HEK293 (cell line): ENCODE results near the gene MAGEF1.

Experiments used
- CTCF ChIA-PET: fragments of 350-600 bp; formaldehyde crosslinking; extraction: SDS; loops from one replicate; lab custom pipeline; 2021; ENCODE audit warnings: antibody characterized with exemption; lab: Yijun Ruan, JAX
- POLR2A ChIA-PET: fragments of 300-600 bp; formaldehyde crosslinking; extraction: SDS; loops from one replicate; lab custom pipeline; 2020; ENCODE audit warnings: antibody characterized with exemption, inconsistent platforms; lab: Yijun Ruan, JAX
- H3K27ac ChIP-seq: fragments of 200-500 bp; sonication (Bioruptor generic); 2 replicates; pipeline ENCODE4 v1.5.1; 2014; ENCODE audit warnings: low read depth, low read length, control low read depth, inconsistent platforms; ENCODE audit errors: extremely low read depth
- H3K36me3 ChIP-seq, 2 experiments: fragments of 200-500 bp in 1 of 2; sonication (Bioruptor generic) in 1 of 2; 1 replicate in 1 of 2; 2 replicates in 1 of 2; pipeline ENCODE4 v1.5.1; 2014 to 2017; ENCODE audit warnings: inconsistent platforms in 2 of 2, low read length in 2 of 2; ENCODE audit not compliant: control insufficient read depth in 2 of 2, insufficient read depth in 1 of 2
- H3K4me1 ChIP-seq: fragments of 200-500 bp; sonication (Bioruptor generic); 2 replicates; pipeline ENCODE4 v1.5.1; 2014; ENCODE audit warnings: mild to moderate bottlenecking, low read length, inconsistent platforms; ENCODE audit not compliant: control insufficient read depth, insufficient read depth
- H3K4me3 ChIP-seq: 2 replicates; pipeline ENCODE4 v1.5.1; 2011; ENCODE audit warnings: low read depth, mild to moderate bottlenecking, control low read depth, low read length, moderate library complexity
- H3K9me3 ChIP-seq: fragments of 200-500 bp; sonication (Bioruptor generic); 2 replicates; pipeline ENCODE4 v1.5.1; 2014; ENCODE audit warnings: low read depth, low read length, inconsistent platforms; ENCODE audit not compliant: control insufficient read depth, insufficient read depth
- BCL11A ChIP-seq: fragments of 450-650 bp; formaldehyde crosslinking; IDR thresholded peaks from 2 replicates; pipeline ENCODE4 v1.5.1; 2016; ENCODE audit warnings: low read depth, missing biosample characterization, missing genetic modification characterization
- FEZF1 ChIP-seq: fragments of 450-650 bp; formaldehyde crosslinking; IDR thresholded peaks from 2 replicates; pipeline ENCODE4 v1.5.1; 2016; ENCODE audit warnings: missing biosample characterization, missing genetic modification characterization
- KLF7 ChIP-seq: fragments of 450-650 bp; formaldehyde crosslinking; IDR thresholded peaks from 2 replicates; pipeline ENCODE4 v1.5.1; 2016; ENCODE audit warnings: missing biosample characterization, missing genetic modification characterization, borderline replicate concordance
- KLF9 ChIP-seq: fragments of 450-650 bp; formaldehyde crosslinking; IDR thresholded peaks from 2 replicates; pipeline ENCODE4 v1.5.1; 2016; ENCODE audit warnings: missing biosample characterization, missing genetic modification characterization, low read depth
- MEIS1 ChIP-seq: sonication (generic); formaldehyde crosslinking; IDR thresholded peaks from 2 replicates; pipeline ENCODE4 v1.8.1; 2022; ENCODE audit warnings: missing genetic modification reagents, mild to moderate bottlenecking, borderline replicate concordance
- MZF1 ChIP-seq: fragments of 450-650 bp; formaldehyde crosslinking; IDR thresholded peaks from 2 replicates; pipeline ENCODE4 v1.5.1; 2017; ENCODE audit warnings: missing biosample characterization, missing genetic modification characterization, borderline replicate concordance
- PRDM1 ChIP-seq: fragments of 450-650 bp; formaldehyde crosslinking; IDR thresholded peaks from 2 replicates; pipeline ENCODE4; 2016; ENCODE audit warnings: missing biosample characterization, missing genetic modification characterization
- SP3 ChIP-seq: fragments of 450-650 bp; formaldehyde crosslinking; IDR thresholded peaks from 2 replicates; pipeline ENCODE4 v1.5.1; 2016; ENCODE audit warnings: missing biosample characterization, missing genetic modification characterization
- ZBTB1 ChIP-seq: fragments of 450-650 bp; formaldehyde crosslinking; IDR thresholded peaks from 2 replicates; pipeline ENCODE4 v1.5.1; 2016; ENCODE audit warnings: missing biosample characterization, missing genetic modification characterization
- ZBTB10 ChIP-seq: fragments of 450-650 bp; formaldehyde crosslinking; IDR thresholded peaks from 2 replicates; pipeline ENCODE4 v1.5.1; 2016; ENCODE audit warnings: missing biosample characterization, missing genetic modification characterization
- ZBTB17 ChIP-seq: fragments of 450-650 bp; formaldehyde crosslinking; IDR thresholded peaks from 2 replicates; pipeline ENCODE4 v1.5.1; 2016; ENCODE audit warnings: missing biosample characterization, missing genetic modification characterization
- ZBTB26 ChIP-seq: fragments of 450-650 bp; formaldehyde crosslinking; optimal IDR thresholded peaks from 2 replicates; pipeline ENCODE3; 2016; ENCODE audit warnings: missing biosample characterization, mild to moderate bottlenecking, missing genetic modification characterization
- ZBTB6 ChIP-seq: fragments of 450-650 bp; formaldehyde crosslinking; IDR thresholded peaks from 2 replicates; pipeline ENCODE4 v1.5.1; 2017; ENCODE audit warnings: missing biosample characterization, missing genetic modification characterization
- ZEB2 ChIP-seq: fragments of 450-650 bp; formaldehyde crosslinking; IDR thresholded peaks from 2 replicates; pipeline ENCODE4 v1.5.1; 2016; ENCODE audit warnings: missing biosample characterization, missing genetic modification characterization
- ZFP41 ChIP-seq: fragments of 450-650 bp; formaldehyde crosslinking; IDR thresholded peaks from 2 replicates; pipeline ENCODE4 v1.5.1; 2016; ENCODE audit warnings: missing biosample characterization, missing genetic modification characterization, borderline replicate concordance
- ZIC2 ChIP-seq: fragments of 450-650 bp; formaldehyde crosslinking; IDR thresholded peaks from 2 replicates; pipeline ENCODE4 v1.5.1; 2016; ENCODE audit warnings: missing biosample characterization, missing genetic modification characterization
- ZNF114 ChIP-seq: fragments of 450-650 bp; formaldehyde crosslinking; IDR thresholded peaks from 2 replicates; pipeline ENCODE4 v1.5.0; 2017; ENCODE audit warnings: missing biosample characterization, missing genetic modification characterization
- ZNF24 ChIP-seq: fragments of 450-650 bp; formaldehyde crosslinking; IDR thresholded peaks from 2 replicates; pipeline ENCODE4 v1.5.1; 2016; ENCODE audit warnings: missing biosample characterization, missing genetic modification characterization
- ZNF37A ChIP-seq: fragments of 450-650 bp; IDR thresholded peaks from 2 replicates; pipeline ENCODE4 v1.5.1; 2018; ENCODE audit warnings: missing biosample characterization, missing genetic modification characterization
- ZNF529 ChIP-seq: fragments of 450-650 bp; formaldehyde crosslinking; IDR thresholded peaks from 2 replicates; pipeline ENCODE4 v1.5.1; 2017; ENCODE audit warnings: missing genetic modification characterization, missing biosample characterization; ENCODE audit not compliant: insufficient replicate concordance
- ZNF548 ChIP-seq: fragments of 450-650 bp; formaldehyde crosslinking; IDR thresholded peaks from 2 replicates; pipeline ENCODE4 v1.5.1; 2016; ENCODE audit warnings: missing biosample characterization, missing genetic modification characterization
- ZNF549 ChIP-seq: fragments of 450-650 bp; IDR thresholded peaks from 2 replicates; pipeline ENCODE4 v1.5.1; 2018; ENCODE audit warnings: missing biosample characterization, missing genetic modification characterization, mild to moderate bottlenecking, inconsistent platforms, moderate library complexity
- ZNF596 ChIP-seq: fragments of 450-650 bp; IDR thresholded peaks from 2 replicates; pipeline ENCODE4 v1.5.0; 2018; ENCODE audit warnings: missing biosample characterization, mild to moderate bottlenecking, missing genetic modification characterization, moderate library complexity
- ZNF658 ChIP-seq: fragments of 450-650 bp; formaldehyde crosslinking; IDR thresholded peaks from 2 replicates; pipeline ENCODE4; 2016; ENCODE audit warnings: missing biosample characterization, missing genetic modification characterization
- ZNF701 ChIP-seq: fragments of 450-650 bp; formaldehyde crosslinking; IDR thresholded peaks from 2 replicates; pipeline ENCODE4 v1.5.1; 2016; ENCODE audit warnings: missing biosample characterization, missing genetic modification characterization
- ZNF747 ChIP-seq: fragments of 450-650 bp; formaldehyde crosslinking; IDR thresholded peaks from 2 replicates; pipeline ENCODE4 v1.5.1; 2016; ENCODE audit warnings: missing biosample characterization, missing genetic modification characterization
- ZNF768 ChIP-seq: fragments of 450-650 bp; formaldehyde crosslinking; IDR thresholded peaks from 2 replicates; pipeline ENCODE4 v1.5.1; 2018; ENCODE audit warnings: missing biosample characterization, mild to moderate bottlenecking, missing genetic modification characterization
- ZNF785 ChIP-seq: fragments of 450-650 bp; formaldehyde crosslinking; IDR thresholded peaks from 2 replicates; pipeline ENCODE4 v1.5.1; 2016; ENCODE audit warnings: missing biosample characterization, missing genetic modification characterization
- ZNF830 ChIP-seq: fragments of 450-650 bp; IDR thresholded peaks from 2 replicates; pipeline ENCODE4 v1.5.0; 2018; ENCODE audit warnings: missing biosample characterization, missing genetic modification characterization, low read depth, mild to moderate bottlenecking, moderate library complexity
- TF ChIP-seq, protein P1 (sequence below): fragments of 450-650 bp; IDR thresholded peaks from 2 replicates; pipeline ENCODE4 v1.5.1; 2018; ENCODE audit warnings: missing biosample characterization, missing genetic modification characterization

MAGEF1 gene

DNA sequence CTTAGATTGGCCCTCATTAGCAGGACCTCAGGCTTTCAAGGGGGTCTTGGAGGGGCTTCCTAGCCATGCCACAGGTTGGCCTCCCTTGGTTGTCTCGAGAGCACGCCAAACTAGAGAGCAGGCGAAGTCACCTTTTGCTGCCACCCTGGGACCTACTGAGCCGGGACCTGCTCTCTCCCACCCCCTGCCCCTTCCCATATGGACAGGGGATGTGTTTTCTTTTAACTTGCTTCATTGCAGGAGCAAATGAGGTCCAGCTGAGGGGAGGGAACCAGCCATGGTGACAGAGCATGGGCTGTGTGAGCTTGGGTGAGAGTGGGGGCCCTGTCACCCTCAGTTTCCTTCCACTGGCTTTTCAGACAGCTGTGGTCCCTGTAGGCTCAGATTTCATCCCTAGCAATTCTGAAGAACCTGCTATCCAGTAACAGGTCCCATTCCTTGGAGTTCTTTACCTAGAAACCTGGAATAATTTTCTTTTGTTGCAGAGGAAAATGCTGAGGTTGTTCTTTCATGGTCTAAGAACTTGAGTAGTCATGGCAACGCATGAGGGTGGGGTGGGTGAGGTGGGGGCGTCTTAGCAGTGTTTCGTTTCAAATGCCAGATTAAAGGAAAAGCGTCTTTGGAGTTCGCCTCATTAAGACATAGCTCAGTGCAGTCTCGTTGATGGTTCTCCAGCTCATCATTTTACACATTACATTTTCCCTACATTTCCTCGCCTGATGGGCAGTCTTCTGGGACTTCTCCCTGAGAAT lies 20.1 kb upstream of the MAGEF1 start:
- no peak overlapping the region for H3K4me3 ChIP-seq
- ChIA-PET CTCF (interaction anchor here (1.1 kb wide), 1 partner anchor 171 kb away, joined by 4 read pairs; the partner anchor contains the start of gene EPHB3), POLR2A (interaction anchor here (1.0 kb wide), 1 partner anchor 26 kb away, joined by 3 read pairs; no protein-coding TSS in a partner anchor)
- H3K4me1 ChIP-seq: no peaks in the 10 kb centered on the region
- no peak overlapping the region for H3K27ac ChIP-seq
- no peak for TF ChIP-seq ZBTB17 (tag by site-specific recombination)
- no peak for TF ChIP-seq ZNF701
- TF ChIP-seq ZNF768 (tag by site-specific recombination): no peak
- no peak for TF ChIP-seq ZNF37A (tag by site-specific recombination)
- no peak for TF ChIP-seq ZNF747 (tag by site-specific recombination)
- TF ChIP-seq, protein P1, sequence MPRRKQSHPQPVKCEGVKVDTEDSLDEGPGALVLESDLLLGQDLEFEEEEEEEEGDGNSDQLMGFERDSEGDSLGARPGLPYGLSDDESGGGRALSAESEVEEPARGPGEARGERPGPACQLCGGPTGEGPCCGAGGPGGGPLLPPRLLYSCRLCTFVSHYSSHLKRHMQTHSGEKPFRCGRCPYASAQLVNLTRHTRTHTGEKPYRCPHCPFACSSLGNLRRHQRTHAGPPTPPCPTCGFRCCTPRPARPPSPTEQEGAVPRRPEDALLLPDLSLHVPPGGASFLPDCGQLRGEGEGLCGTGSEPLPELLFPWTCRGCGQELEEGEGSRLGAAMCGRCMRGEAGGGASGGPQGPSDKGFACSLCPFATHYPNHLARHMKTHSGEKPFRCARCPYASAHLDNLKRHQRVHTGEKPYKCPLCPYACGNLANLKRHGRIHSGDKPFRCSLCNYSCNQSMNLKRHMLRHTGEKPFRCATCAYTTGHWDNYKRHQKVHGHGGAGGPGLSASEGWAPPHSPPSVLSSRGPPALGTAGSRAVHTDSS (tag by site-specific recombination): no peak
- no peak for TF ChIP-seq ZNF785 (tag by site-specific recombination)
- TF ChIP-seq ZIC2 (tag by site-specific recombination): no peak
- no peak for TF ChIP-seq BCL11A
- TF ChIP-seq ZBTB10: no peak
- TF ChIP-seq ZBTB26: no peak
- TF ChIP-seq ZNF24 (tag by site-specific recombination): no peak
- no peak for TF ChIP-seq ZNF548 (tag by site-specific recombination)
- TF ChIP-seq ZNF529 (tag by site-specific recombination): no peak
- no peak for TF ChIP-seq ZBTB6 (tag by site-specific recombination)
- TF ChIP-seq ZNF830 (tag by site-specific recombination): no peak
- no peak for TF ChIP-seq ZFP41
- TF ChIP-seq ZNF549 (tag by site-specific recombination): no peak
- H3K36me3 ChIP-seq: no peaks in the 10 kb centered on the region
- H3K9me3 ChIP-seq: no peaks in the 10 kb centered on the region

DNA sequence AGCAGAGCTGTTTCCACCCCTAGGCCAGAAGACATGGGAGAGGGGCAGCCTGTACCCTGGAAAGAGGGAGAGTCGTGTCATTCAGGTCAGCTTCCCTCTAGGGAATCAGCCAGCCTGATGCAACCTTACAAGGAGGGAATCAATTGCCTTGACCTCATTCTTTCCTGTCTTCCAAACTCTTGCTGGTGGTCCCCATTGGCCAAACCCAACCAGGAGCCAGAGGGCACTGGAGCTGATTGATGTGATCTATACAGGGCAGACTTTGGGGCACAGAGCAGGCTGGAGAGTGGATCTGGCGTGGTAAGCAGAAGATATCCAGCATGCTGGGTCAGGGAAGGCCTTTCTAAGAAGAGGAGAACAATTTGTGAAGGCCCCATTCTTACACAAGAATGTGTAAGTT lies 19.1 kb upstream of the MAGEF1 start:
- H3K4me3 ChIP-seq: no peak overlapping the region
- H3K9me3 ChIP-seq: no peaks in the 10 kb centered on the region
- H3K36me3 ChIP-seq: no peaks in the 10 kb centered on the region
- TF ChIP-seq ZNF658 (no peak), MZF1 (no peak), SP3 (tag by site-specific recombination) (no peak), KLF7 (tag by site-specific recombination) (no peak), ZEB2 (tag by site-specific recombination) (no peak), PRDM1 (tag by site-specific recombination) (no peak), ZNF596 (no peak), ZNF548 (tag by site-specific recombination) (no peak), ZBTB1 (tag by site-specific recombination) (no peak), MEIS1 (no peak), KLF9 (tag by site-specific recombination) (no peak), ZNF114 (no peak), FEZF1 (no peak)
- ChIA-PET CTCF (interaction anchor here (0.6 kb wide), 1 partner anchor 446 kb away, joined by 3 read pairs; no protein-coding TSS in a partner anchor), POLR2A (no interaction called here)
- H3K4me1 ChIP-seq: no peaks in the 10 kb centered on the region
- H3K27ac ChIP-seq: no peak overlapping the region
